OCI-LY7 (cell line): ENCODE data around the gene ICE1.

Experiments used
- CTCF ChIP-seq: fragments of 200-600 bp; sonication (generic); conservative IDR thresholded peaks from 2 replicates; pipeline ENCODE4 v1.5.1; 2014; ENCODE audit warnings: mild to moderate bottlenecking, antibody characterized with exemption, low read length, moderate library complexity, mixed read lengths
- EZH2phosphoT487 ChIP-seq: fragments of 200-600 bp; sonication (generic); IDR thresholded peaks from 2 replicates; pipeline ENCODE4 v1.6.1; 2018; ENCODE audit warnings: low read depth, borderline replicate concordance, mild to moderate bottlenecking, mixed run types, antibody characterized with exemption, low read length, moderate library complexity, mixed read lengths

- no peak for TF ChIP-seq CTCF
- no peak for TF ChIP-seq EZH2phosphoT487
Measured at GRCh38 chr5:5451863-5452262, 29.4 kb downstream of the ICE1 start.
